Stimulated activated CD8-positive, alpha-beta memory T cell treated with anti-CD3 and anti-CD28 coated beads, Interleukin-7, amount 100 ng/mL, for 48 hours (primary cell): ENCODE results near the gene SLC9A7.

Source experiments
- DNase-seq, 2 donors: peaks; one replicate each; pipeline ENCODE4 v3.0.0-alpha.2; 2020; ENCODE audit warnings: low read depth in 1 of 2; ENCODE audit errors: extremely low read depth in 1 of 2

Gene SLC9A7

GRCh38 chrX:46653482-46653881 lies 105.4 kb downstream of the SLC9A7 start:
- DNase-seq: no peak

- DNase-seq: no peak
These were observed 109.3 kb downstream of the SLC9A7 start for GRCh38 chrX:46649421-46650260.

- DNase-seq: no peak
These were observed 110.3 kb downstream of the SLC9A7 start for GRCh38 chrX:46648660-46649059.

- DNase-seq: no peak
These were observed 111.7 kb downstream of the SLC9A7 start for GRCh38 chrX:46647251-46647650.

- DNase-seq: no peak
These were observed 113.3 kb downstream of the SLC9A7 start for GRCh38 chrX:46645614-46646013.

- no peak for DNase-seq
These were observed 115.3 kb downstream of the SLC9A7 start for GRCh38 chrX:46643636-46644035.

GRCh38 chrX:46642145-46642544 lies 116.8 kb downstream of the SLC9A7 start:
- no peak for DNase-seq

GRCh38 chrX:46637938-46638337 lies 121.0 kb downstream of the SLC9A7 start:
- no peak for DNase-seq

- DNase-seq: no peak
These were observed 122.7 kb downstream of the SLC9A7 start for GRCh38 chrX:46636223-46636622.

- no peak for DNase-seq
These were observed 123.7 kb downstream of the SLC9A7 start for GRCh38 chrX:46635186-46635585.

- DNase-seq: no peak
These were observed 124.3 kb downstream of the SLC9A7 start for GRCh38 chrX:46634577-46634976.

- DNase-seq: no peak
These were observed 128.8 kb downstream of the SLC9A7 start for GRCh38 chrX:46630141-46630540.

- DNase-seq: no peak
These were observed 130.2 kb downstream of the SLC9A7 start for GRCh38 chrX:46628460-46629371.

GRCh38 chrX:46627711-46628419 lies 131.1 kb downstream of the SLC9A7 start:
- no peak for DNase-seq

- DNase-seq: no peak
These were observed 131.9 kb downstream of the SLC9A7 start for GRCh38 chrX:46627062-46627461.

- no peak for DNase-seq
These were observed 132.4 kb downstream of the SLC9A7 start for GRCh38 chrX:46626566-46626965.

GRCh38 chrX:46624090-46624786 lies 134.7 kb downstream of the SLC9A7 start:
- DNase-seq: no peak

- DNase-seq: no peak
These were observed 137.3 kb downstream of the SLC9A7 start for GRCh38 chrX:46621572-46621971.

- DNase-seq: no peak
These were observed 138.4 kb downstream of the SLC9A7 start for GRCh38 chrX:46620505-46620904.

- no peak for DNase-seq
These were observed 140.0 kb downstream of the SLC9A7 start for GRCh38 chrX:46618947-46619346.

GRCh38 chrX:46617906-46618305 lies 141.0 kb downstream of the SLC9A7 start:
- no peak for DNase-seq
